AG09309 (cell line): Measurements from ENCODE around the gene CXCL14.

ENCODE experiments used
- DNase-seq: peaks from one replicate; pipeline ENCODE4 v3.0.0-alpha.2; 2010; ENCODE audit warnings: low read depth
- H3K4me3 ChIP-seq: 2 replicates; pipeline ENCODE4 v1.5.1; 2011; ENCODE audit warnings: mild to moderate bottlenecking, low read depth, low read length, moderate library complexity; ENCODE audit not compliant: control insufficient read depth
- CTCF ChIP-seq: IDR thresholded peaks from 2 replicates; pipeline ENCODE4 v1.5.1; 2011; ENCODE audit warnings: mild to moderate bottlenecking, low read depth, low read length, inconsistent platforms; ENCODE audit not compliant: insufficient read depth, control insufficient read depth; ENCODE audit errors: missing control alignments

CXCL14 gene

GRCh38 chr5:135543001-135543484 lies 35.7 kb downstream of the CXCL14 start:
- no peak for TF ChIP-seq CTCF
- no peak overlapping the region for H3K4me3 ChIP-seq
- DNase-seq, result no peak

GRCh38 chr5:135541807-135542502 lies 36.8 kb downstream of the CXCL14 start:
- no peak overlapping the region for H3K4me3 ChIP-seq
- no peak for DNase-seq
- no peak for TF ChIP-seq CTCF

GRCh38 chr5:135539430-135540005 lies 39.3 kb downstream of the CXCL14 start:
- no peak for TF ChIP-seq CTCF
- DNase-seq, result no peak
- H3K4me3 ChIP-seq, result no peak overlapping the region

- H3K4me3 ChIP-seq, result no peak overlapping the region
- no peak for DNase-seq
- TF ChIP-seq CTCF, result no peak
Observed at GRCh38 chr5:135538261-135538660, 40.5 kb downstream of the CXCL14 start.

- no peak for TF ChIP-seq CTCF
- H3K4me3 ChIP-seq, result no peak overlapping the region
- DNase-seq, result no peak
Observed at GRCh38 chr5:135537745-135538144, 41.0 kb downstream of the CXCL14 start.

- TF ChIP-seq CTCF, result no peak
- H3K4me3 ChIP-seq, result no peak overlapping the region
- no peak for DNase-seq
Observed at GRCh38 chr5:135537271-135537670, 41.5 kb downstream of the CXCL14 start.
